Central memory CD4-positive, alpha-beta T cell (primary cell): ENCODE results near the gene KDM4B.
A peak's percentile ranks its signal among the peaks of the same experiment; 100 is the strongest.
"Not testable (repeated sequence)": the region's sequence is repeated elsewhere in the genome, so short reads cannot be mapped to it uniquely, and the experiment has no call there.

ENCODE experiments used
- DNase-seq: peaks from one replicate; pipeline ENCODE4 v3.0.0; 2022

Gene KDM4B

DNA sequence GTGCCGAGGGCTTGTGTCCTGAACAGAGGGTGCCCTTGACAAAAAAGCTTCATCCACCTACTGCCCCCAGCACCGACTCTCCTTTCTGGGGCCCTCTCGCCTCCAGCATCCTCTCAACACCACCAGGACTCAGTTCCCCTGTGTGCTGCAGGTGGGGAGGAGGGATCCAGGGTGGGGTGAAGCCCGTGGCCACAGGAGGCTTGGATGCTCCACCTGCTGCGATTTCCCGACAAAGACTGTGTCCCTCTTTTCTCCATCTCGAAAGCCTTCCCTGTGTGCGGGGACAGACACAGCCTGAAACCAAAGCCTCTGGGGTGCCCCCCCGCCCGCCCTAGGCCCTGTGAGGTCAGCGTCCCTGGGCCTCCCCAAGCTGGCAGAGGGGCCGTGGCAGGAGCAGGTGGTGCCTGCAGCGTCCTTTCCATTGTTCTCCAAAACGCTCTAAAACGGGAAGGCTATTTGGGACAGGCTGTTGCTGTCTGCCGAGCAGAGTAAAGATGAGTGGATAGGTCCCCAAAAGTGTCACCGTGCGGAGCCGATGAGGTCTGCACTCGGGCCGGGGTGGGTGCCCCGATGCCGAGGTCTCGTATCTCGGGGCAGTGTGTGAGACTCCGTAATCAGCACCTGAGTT, 186.0 kb downstream of the KDM4B start:
- no peak for DNase-seq

GRCh38 chr19:5155586-5156210, 186.8 kb downstream of the KDM4B start:
- no peak for DNase-seq

GRCh38 chr19:5156231-5156986, 187.5 kb downstream of the KDM4B start:
- no peak for DNase-seq

GRCh38 chr19:5157186-5157585, 188.3 kb downstream of the KDM4B start:
- no peak for DNase-seq

DNA sequence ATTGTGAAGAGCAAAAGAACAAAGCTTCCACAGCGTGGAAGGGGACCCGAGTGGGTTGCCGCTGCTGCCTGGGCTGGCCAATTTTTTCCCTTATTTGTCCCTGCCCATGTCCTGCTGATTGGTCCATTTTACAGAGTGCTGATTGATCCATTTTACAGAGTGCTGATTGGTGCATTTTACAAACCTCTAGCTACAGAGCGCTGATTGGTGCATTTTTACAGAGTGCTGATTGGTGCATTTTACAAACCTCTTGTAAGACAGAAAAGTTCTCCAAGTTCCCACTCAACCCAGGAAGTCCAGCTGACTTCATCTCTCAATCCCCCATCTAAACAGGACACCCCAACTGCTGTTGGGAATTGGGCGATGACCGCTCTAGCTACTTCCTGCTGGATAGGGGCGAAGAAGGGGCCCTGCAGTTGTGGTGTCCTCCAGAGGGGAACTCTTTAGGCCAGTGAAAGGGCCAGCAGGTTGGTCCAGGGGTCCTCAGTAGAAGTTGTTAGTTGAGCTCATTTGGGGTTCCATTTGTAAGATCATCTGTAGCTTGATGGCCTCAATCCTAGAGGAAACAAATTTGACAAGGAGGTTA, 189.7 kb downstream of the KDM4B start:
- not testable (repeated sequence) for DNase-seq

DNA sequence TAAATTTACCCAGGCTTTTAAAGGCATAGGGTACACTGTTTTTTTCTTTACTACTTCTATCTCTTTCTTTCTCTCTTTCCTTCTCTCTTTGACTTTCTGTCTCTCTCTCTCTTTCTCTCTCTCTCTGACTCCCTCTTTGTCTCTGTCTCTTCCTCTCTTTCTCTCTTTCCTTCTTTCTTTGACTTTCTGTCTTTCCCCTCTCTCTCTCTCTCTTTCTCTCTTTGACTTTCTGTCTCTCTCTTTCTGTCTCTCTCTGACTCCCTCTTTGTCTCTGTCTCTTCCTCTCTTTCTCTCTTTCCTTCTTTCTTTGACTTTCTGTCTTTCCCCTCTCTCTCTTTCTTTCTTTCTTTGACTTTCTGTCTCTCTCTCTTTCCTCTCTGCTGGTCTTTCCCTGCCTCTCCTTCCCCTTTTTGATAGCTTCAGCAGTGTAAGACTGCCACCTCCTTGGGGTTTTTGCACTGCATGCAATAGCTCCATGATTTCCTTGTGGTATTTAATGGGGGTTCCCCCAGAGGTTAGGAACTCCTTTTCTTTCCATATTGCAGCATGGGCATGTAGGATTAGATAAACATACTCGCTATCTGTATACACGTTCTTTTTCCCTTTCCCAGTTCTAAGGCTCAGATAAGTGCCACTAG, 191.4 kb downstream of the KDM4B start:
- not testable (repeated sequence) for DNase-seq

DNA sequence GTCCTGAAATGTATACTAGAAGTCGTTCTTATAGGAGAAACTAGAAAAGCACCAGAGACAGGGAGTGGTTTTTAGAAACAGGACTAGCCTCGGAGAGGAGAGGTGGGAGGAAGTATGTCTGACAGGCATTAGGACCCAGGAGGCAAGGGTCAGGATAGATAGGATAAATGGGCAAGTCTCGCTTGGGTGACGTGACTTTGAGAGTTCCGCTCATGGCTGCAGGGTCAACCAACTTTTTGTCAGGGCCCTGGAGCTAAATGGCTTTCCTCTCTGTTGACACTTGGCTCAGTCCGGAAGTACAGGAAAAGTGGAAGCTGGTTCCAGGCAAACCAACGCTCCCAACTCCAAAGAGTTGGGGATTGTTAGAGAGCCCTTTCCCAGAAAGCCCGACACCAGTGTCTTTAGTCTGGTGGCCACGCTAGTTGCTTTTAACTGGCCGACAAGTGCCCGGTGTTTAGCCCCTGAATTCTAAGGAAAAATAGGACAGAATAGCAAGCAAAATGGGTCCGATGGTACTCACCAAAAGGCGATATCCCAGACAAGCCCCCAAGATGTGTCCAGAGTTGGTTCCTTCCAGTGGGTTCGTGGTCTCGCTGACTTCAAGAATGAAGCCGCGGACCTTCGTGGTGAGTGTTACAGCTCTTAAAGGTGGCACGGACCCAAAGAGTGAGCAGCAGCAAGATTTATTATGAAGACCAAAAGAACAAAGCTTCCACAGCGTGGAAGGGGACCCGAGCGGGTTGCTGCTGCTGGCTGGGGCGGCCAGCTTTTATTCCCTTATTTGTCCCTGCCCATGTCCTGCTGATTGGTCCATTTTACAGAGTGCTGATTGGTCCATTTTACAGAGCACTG, 196.2 kb downstream of the KDM4B start:
- DNase-seq = not testable (repeated sequence)

GRCh38 chr19:5165697-5166019, 196.7 kb downstream of the KDM4B start:
- no peak for DNase-seq

DNA sequence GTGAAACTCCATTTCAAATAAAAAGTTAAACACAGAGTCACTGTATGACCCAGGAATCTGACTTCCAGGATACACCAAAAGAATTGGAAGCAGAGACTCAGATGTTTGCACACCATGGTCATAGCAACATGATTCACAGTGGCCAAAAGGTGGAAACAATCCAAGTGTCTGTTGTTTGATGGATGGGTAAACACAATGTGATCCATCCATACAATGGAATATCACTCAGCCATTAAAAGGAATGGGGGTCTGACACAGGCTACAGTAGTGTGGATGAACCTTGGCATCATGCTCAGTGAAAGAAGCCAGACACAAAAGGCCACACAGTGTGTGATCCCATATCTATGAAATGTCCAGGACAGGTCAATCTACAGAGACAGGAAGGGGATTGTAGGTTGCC, 197.3 kb downstream of the KDM4B start:
- DNase-seq = no peak

- peak; percentile 16 for DNase-seq
Measured at GRCh38 chr19:5170329-5170745, 201.4 kb downstream of the KDM4B start.

- no peak for DNase-seq
Measured at GRCh38 chr19:5171711-5172110, 202.8 kb downstream of the KDM4B start.

DNA sequence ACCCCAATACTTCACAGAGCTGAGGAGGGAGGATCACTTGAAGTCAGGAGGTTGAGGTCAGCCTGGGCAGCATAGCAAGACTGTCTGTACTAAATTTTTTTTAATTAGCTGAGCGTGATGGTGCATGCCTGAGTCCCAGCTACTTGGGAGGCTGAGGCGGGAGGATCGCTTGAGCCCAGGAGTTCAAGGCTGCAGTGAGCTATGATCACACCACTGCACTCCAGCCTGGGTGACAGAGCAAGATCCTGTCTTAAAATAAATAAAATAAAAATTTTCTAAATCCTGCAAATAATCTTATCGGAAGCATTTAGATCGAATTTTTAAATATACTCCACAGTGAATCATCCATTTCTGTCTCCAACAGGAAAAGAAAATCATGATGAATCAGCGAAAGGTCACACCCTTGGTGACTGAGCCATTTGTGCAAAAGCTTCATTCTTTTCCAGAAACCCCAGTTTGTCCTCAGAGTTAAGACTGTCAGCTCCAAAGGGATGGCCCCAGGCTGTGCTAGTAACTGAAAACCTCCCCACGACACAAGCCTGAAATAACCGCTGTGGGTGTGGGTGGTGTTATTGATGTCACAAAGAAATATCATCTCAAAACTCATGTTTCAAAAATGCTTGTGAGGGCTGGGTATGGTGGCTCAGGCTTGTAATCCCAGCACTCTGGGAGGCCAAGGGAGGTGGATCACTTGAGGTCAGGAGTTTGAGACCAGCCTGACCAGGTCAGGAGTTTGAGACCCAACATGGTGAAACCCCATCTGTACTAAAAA, 204.1 kb downstream of the KDM4B start:
- DNase-seq = no peak

GRCh38 chr19:5173993-5174392, 205.1 kb downstream of the KDM4B start:
- DNase-seq = no peak

GRCh38 chr19:5177745-5178450, 209.0 kb downstream of the KDM4B start:
- no peak for DNase-seq

- no peak for DNase-seq
Measured at GRCh38 chr19:5178841-5179240, 209.9 kb downstream of the KDM4B start.

DNA sequence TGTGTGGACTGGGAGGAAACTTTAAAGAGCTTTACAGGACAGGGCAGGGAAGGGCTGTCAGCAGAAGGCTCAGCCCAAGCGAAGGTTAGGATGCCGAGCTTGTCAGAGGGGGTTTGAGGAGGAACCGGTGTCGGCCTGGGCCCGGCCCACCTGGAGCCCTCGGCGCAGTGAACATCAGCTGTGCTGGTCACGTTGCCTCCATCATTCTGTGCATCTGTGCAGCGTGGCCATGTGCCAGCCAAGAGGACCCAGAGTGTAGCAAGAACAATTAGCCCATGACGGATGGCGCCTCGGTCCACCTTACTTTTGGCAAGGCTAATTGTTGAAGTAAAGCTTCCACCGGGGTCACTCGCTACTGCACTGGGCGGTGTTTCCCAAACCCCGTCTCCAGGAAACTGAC, 210.3 kb downstream of the KDM4B start:
- no peak for DNase-seq

DNA sequence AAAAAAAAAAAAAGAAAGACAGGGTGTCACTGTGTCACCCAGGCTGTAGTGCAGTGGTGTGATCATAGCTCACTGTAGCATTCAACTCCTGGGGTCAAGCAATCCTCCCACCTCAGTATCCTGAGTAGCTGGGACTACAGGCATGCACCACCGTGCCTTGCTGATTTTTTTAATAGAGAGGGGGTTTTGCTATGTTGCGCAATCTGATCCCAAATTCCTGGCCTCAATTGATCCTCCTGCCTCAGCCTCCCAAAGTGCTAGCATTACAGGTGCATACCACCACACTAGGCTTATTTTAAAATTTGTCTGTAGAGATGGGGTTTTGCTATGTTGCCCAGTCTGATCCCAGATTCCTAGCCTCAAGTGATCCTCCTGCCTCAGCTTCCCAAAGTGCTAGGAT, 212.4 kb downstream of the KDM4B start:
- DNase-seq = no peak

DNA sequence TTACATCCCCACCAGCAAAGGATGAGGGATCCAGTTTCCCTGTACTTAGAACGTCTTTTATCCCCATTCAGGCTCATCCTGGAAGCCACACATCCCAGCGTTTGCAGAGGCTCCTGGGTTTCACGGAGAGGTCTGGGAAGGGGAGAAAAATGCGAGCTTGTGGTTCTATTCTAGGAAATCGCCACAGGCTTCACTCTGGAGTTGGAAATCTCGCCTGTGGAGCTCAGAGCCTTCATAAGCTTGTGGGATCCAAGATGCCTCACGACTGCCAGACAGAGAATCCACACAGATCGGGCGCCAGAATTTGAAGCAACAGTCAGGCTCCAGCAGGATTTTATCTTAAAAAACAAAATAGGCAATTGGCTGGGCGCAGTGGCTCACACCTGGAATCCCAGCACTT, 213.8 kb downstream of the KDM4B start:
- no peak for DNase-seq

- DNase-seq = no peak
Measured at GRCh38 chr19:5183616-5184015, 214.7 kb downstream of the KDM4B start.

DNA sequence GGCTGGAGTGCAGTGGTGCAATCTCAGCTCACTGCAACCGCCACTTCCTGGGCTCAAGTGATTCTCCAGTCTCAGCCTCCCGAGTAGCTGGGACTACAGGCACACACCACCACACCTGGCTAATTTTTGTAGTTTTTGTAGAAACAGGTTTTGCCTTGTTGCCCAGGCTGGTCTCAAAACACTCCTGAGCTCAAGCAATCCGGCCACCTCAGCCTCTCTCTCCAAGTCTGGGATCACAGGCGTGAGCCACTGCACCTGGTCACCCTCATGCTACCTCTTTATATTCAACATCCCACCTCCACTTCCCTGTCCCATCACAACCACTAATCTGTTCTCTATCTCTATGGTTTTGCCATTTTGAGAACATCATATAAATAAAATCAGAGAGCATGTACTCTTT, 216.0 kb downstream of the KDM4B start:
- no peak for DNase-seq
